Measurements from ENCODE around the gene ZMIZ1. TPM values are rescaled to one million over a fixed set of nuclear protein-coding genes. Genes with fewer than 3 reads are reported as not detected.

ZMIZ1 gene
- total RNA-seq, 1 donor from 2014 or later: 11.5 TPM

- H3K4me3 ChIP-seq (ENCODE audit: low read length in 3 of 3): no peak overlapping the region
- no peaks in the 10 kb centered on the region for H3K27me3 ChIP-seq (ENCODE audit: control insufficient read depth in 3 of 3, insufficient read depth in 3 of 3, low read length in 3 of 3)
- H3K27ac ChIP-seq (ENCODE audit: low read depth, low read length): no peak overlapping the region
- no peak overlapping the region for H3K9ac ChIP-seq (ENCODE audit: low read depth in 1 of 3, low read length in 3 of 3)
- peaks cover 24 to 44% (median 28%) of the 10 kb centered on the region in 3 donors for H3K36me3 ChIP-seq (ENCODE audit: control insufficient read depth in 3 of 3, insufficient read depth in 3 of 3, low read length in 3 of 3)
- peaks cover 0 to 18% (median 15%) of the 10 kb centered on the region in 3 donors for H3K4me1 ChIP-seq (ENCODE audit: control insufficient read depth in 3 of 3, insufficient read depth in 3 of 3, low read length in 3 of 3)
- H3K9me3 ChIP-seq (ENCODE audit: control insufficient read depth in 3 of 3, low read length in 3 of 3): no peaks in the 10 kb centered on the region
These were observed 288.4 kb downstream of the ZMIZ1 start for GRCh38 chr10:79357180-79357579.

GRCh38 chr10:79358811-79359210 lies 290.0 kb downstream of the ZMIZ1 start:
- H3K27ac ChIP-seq (ENCODE audit: low read depth, low read length): peak overlapping the region; percentile 65
- peaks cover 0 to 15% (median 13%) of the 10 kb centered on the region in 3 donors for H3K4me1 ChIP-seq (ENCODE audit: control insufficient read depth in 3 of 3, insufficient read depth in 3 of 3, low read length in 3 of 3)
- H3K9ac ChIP-seq (ENCODE audit: low read depth in 1 of 3, low read length in 3 of 3): no peak overlapping the region
- no peaks in the 10 kb centered on the region for H3K9me3 ChIP-seq (ENCODE audit: control insufficient read depth in 3 of 3, low read length in 3 of 3)
- no peaks in the 10 kb centered on the region for H3K27me3 ChIP-seq (ENCODE audit: control insufficient read depth in 3 of 3, insufficient read depth in 3 of 3, low read length in 3 of 3)
- H3K36me3 ChIP-seq (ENCODE audit: control insufficient read depth in 3 of 3, insufficient read depth in 3 of 3, low read length in 3 of 3): peaks cover 12 to 28% (median 16%) of the 10 kb centered on the region in 3 donors
- H3K4me3 ChIP-seq (ENCODE audit: low read length in 3 of 3): no peak overlapping the region

DNA sequence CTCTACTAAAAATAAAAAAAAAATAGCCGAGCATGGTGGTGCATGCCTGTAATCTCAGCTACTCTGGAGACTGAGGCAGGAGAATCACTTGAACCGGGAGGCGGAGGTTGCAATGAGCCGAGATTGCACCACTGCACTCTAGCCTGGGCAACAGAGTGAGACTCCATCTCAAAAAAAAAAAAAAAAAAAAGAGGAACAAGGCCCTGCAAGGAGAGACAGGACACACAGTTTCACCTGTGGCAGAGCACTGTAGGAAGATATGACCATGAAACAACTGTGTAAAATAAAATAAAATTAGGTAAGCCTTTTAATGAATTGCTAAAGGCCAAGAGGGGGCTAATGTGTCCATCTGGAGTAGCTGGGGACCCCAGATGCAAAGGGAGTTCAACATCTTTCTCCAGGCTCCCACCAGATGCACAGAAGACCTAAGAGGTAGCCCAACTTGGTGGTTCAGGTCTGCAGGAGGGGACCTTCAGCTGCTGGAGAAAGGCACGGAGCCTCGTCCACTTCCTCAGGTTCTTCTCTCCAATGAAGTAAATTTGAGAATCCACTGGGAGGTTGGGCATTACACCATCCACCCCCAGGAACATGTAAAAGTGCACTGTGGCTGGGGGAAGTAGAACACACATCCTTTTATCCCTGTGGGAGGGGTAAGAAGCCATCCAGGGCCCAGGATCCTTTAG lies 291.2 kb downstream of the ZMIZ1 start:
- Histone ChIP-seq H3K27me3 (ENCODE audit: control insufficient read depth in 3 of 3, insufficient read depth in 3 of 3, low read length in 3 of 3) (no peaks in the 10 kb centered on the region), H3K27ac (ENCODE audit: low read depth, low read length) (no peak overlapping the region), H3K4me1 (ENCODE audit: control insufficient read depth in 3 of 3, insufficient read depth in 3 of 3, low read length in 3 of 3) (peaks cover 0 to 10% (median 10%) of the 10 kb centered on the region in 3 donors), H3K9ac (ENCODE audit: low read depth in 1 of 3, low read length in 3 of 3) (no peak overlapping the region), H3K36me3 (ENCODE audit: control insufficient read depth in 3 of 3, insufficient read depth in 3 of 3, low read length in 3 of 3) (peaks cover 2 to 18% (median 5%) of the 10 kb centered on the region in 3 donors), H3K4me3 (ENCODE audit: low read length in 3 of 3) (no peak overlapping the region), H3K9me3 (ENCODE audit: control insufficient read depth in 3 of 3, low read length in 3 of 3) (no peaks in the 10 kb centered on the region)

DNA sequence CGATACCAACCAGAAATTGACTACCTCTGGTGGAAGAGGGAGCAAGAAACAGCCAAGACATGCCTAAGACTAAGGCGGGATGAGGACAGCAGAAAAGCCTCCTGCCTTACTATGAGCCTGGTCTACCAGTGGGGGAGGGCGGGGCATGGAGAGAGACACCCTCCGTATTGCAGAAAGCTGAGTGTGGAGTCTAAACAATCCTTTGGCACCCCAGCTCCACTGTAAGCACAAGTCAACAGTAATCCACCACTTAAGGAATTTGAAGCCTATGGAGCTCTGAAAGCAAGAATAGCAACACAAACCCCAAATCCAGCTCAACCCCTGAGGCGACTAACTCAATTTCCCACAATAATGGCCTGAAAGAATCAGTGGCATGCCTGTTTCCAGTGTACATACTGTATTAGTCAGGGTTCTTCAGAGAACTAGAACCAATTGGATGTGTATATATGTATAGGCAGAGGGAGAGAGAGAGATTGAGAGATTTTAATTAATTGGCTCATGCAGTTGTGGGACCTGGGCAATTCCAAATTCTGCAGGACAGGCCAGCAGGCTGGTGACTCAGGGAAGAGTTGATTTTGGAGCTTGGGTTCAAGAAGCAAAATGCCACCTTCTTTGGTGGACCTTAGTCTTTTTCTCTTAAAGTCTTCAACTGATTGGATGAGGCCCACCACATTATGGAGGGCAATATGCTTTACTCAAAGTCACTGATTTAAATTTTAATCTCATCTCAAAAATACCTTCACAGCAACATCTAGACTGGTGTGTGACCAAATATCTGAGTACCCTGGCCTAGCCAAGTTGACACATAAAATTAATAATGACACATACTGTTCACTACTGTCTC lies 292.0 kb downstream of the ZMIZ1 start:
- Histone ChIP-seq H3K4me3 (ENCODE audit: low read length in 3 of 3) (no peak overlapping the region), H3K9me3 (ENCODE audit: control insufficient read depth in 3 of 3, low read length in 3 of 3) (no peaks in the 10 kb centered on the region), H3K9ac (ENCODE audit: low read depth in 1 of 3, low read length in 3 of 3) (no peak overlapping the region), H3K4me1 (ENCODE audit: control insufficient read depth in 3 of 3, insufficient read depth in 3 of 3, low read length in 3 of 3) (peaks cover 0 to 10% (median 10%) of the 10 kb centered on the region in 3 donors), H3K27me3 (ENCODE audit: control insufficient read depth in 3 of 3, insufficient read depth in 3 of 3, low read length in 3 of 3) (no peaks in the 10 kb centered on the region), H3K36me3 (ENCODE audit: control insufficient read depth in 3 of 3, insufficient read depth in 3 of 3, low read length in 3 of 3) (peaks cover 0 to 11% (median 3%) of the 10 kb centered on the region in 3 donors), H3K27ac (ENCODE audit: low read depth, low read length) (no peak overlapping the region)

DNA sequence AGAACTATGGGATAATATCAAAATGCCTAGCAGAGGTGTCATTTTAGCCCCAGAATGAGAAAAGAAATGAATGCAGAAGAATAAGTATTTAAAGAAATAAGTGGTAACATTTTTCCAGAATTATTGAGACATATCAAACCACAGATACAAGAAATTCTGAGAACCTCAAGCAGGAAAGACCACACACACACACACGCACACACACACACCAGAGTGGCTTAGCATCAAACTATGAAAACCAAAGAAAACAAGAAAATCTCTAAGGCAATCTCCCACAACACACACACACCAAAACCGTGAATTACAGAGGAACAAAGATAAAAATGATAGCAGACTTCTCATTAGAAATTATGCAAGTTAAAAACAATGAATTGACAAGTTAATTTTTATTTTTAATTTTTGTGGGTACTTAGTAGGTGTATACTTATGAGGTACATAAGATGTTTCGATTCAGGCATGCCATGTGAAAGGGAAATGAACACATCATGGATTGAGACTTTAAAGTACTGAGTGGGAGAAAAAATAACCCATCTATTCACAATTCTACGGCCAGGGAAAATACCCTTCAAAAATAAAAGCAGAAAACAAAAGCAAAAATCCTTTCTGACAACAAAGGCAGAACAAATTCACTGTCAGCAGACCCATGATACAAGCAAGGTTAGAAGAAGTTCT lies 293.1 kb downstream of the ZMIZ1 start:
- H3K9ac ChIP-seq (ENCODE audit: low read depth in 1 of 3, low read length in 3 of 3): no peak overlapping the region
- no peaks in the 10 kb centered on the region for H3K9me3 ChIP-seq (ENCODE audit: control insufficient read depth in 3 of 3, low read length in 3 of 3)
- H3K4me1 ChIP-seq (ENCODE audit: control insufficient read depth in 3 of 3, insufficient read depth in 3 of 3, low read length in 3 of 3): peaks cover 0 to 10% (median 10%) of the 10 kb centered on the region in 3 donors
- H3K4me3 ChIP-seq (ENCODE audit: low read length in 3 of 3): no peak overlapping the region
- H3K27ac ChIP-seq (ENCODE audit: low read depth, low read length): no peak overlapping the region
- H3K27me3 ChIP-seq (ENCODE audit: control insufficient read depth in 3 of 3, insufficient read depth in 3 of 3, low read length in 3 of 3): no peaks in the 10 kb centered on the region
- H3K36me3 ChIP-seq (ENCODE audit: control insufficient read depth in 3 of 3, insufficient read depth in 3 of 3, low read length in 3 of 3): peaks cover 0 to 3% (median 2%) of the 10 kb centered on the region in 3 donors

Measured in skeletal muscle tissue (tissue), 4 donors.